B cell (primary cell): Measurements from ENCODE around the gene IKZF2. TPM values are rescaled to one million over a fixed set of nuclear protein-coding genes. Genes with fewer than 3 reads are reported as not detected.

ENCODE experiments used
- ATAC-seq: fragments of 200-7000 bp; cut with Tn5 transposase; one replicate; pipeline ENCODE4 v1.10.0; 2021; ENCODE audit warnings: low read depth, mild to moderate bottlenecking, moderate number of reproducible peaks, moderate library complexity
- CTCF ChIA-PET: fragments of 350-600 bp; sonication (Branson Sonifier 250); formaldehyde crosslinking; loops from one replicate; lab custom pipeline; 2021; ENCODE audit warnings: antibody characterized with exemption, inconsistent platforms; lab: Charles Lee
- POLR2A ChIA-PET: fragments of 350-600 bp; sonication (Branson Sonifier 250); formaldehyde crosslinking; loops from one replicate; lab custom pipeline; 2021; ENCODE audit warnings: antibody characterized with exemption; lab: Charles Lee
- DNase-seq: peaks from one replicate; pipeline ENCODE4 v3.0.0; 2013
- H2AFZ ChIP-seq: 2 replicates; pipeline ENCODE4 v1.6.1; 2012; ENCODE audit warnings: mild to moderate bottlenecking, low read depth, low read length; ENCODE audit not compliant: insufficient read depth, poor library complexity, severe bottlenecking
- H3K27ac ChIP-seq, 2 donors: 1 replicate in 1 of 2; 2 replicates in 1 of 2; pipeline ENCODE4 v1.5.1; 2012 to 2013; ENCODE audit warnings: low read length in 2 of 2, mild to moderate bottlenecking in 2 of 2, moderate library complexity in 1 of 2
- H3K27me3 ChIP-seq, 4 experiments: fragments of 200-600 bp in 1 of 4; sonication (generic) in 1 of 4; replicated peaks in 1 of 4; 1 replicate in 2 of 4; 2 replicates in 2 of 4; pipeline versions ENCODE4 v1.6.1 to v1.7.0; 2013 to 2016; ENCODE audit warnings: low read length in 3 of 4, mild to moderate bottlenecking in 2 of 4, mixed read lengths in 1 of 4, moderate library complexity in 1 of 4; ENCODE audit not compliant: insufficient read depth in 4 of 4, control insufficient read depth in 3 of 4; ENCODE audit errors: control extremely low read depth in 1 of 4
- H3K36me3 ChIP-seq, 2 experiments: replicated peaks in 1 of 2; 1 replicate in 1 of 2; 2 replicates in 1 of 2; pipeline versions ENCODE4 v1.6.1 to v1.7.1; 2013; ENCODE audit warnings: low read length in 1 of 2; ENCODE audit not compliant: insufficient read depth in 2 of 2, control insufficient read depth in 1 of 2; ENCODE audit errors: control extremely low read depth in 1 of 2, extremely low read depth in 1 of 2
- H3K4me1 ChIP-seq, 2 donors: fragments of 200-600 bp in 1 of 2; sonication (generic) in 1 of 2; 1 replicate in 1 of 2; 2 replicates in 1 of 2; pipeline versions ENCODE4 v1.5.1 to v1.6.1; 2013 to 2017; ENCODE audit warnings: low read length in 2 of 2; ENCODE audit not compliant: control insufficient read depth in 2 of 2, insufficient read depth in 2 of 2
- H3K4me2 ChIP-seq: replicated peaks from 2 replicates; pipeline ENCODE3; 2012; ENCODE audit warnings: mild to moderate bottlenecking, low read depth, low read length; ENCODE audit not compliant: poor library complexity, severe bottlenecking
- H3K4me3 ChIP-seq, 5 experiments: fragments of 200-600 bp in 1 of 5; sonication (generic) in 1 of 5; 1 replicate in 3 of 5; 2 replicates in 2 of 5; pipeline versions ENCODE4 v1.5.1 to v1.7.0; 2011 to 2016; ENCODE audit warnings: low read length in 4 of 5, mild to moderate bottlenecking in 4 of 5, low read depth in 2 of 5, control low read depth in 1 of 5, moderate library complexity in 1 of 5; ENCODE audit not compliant: insufficient read depth in 1 of 5; ENCODE audit errors: control extremely low read depth in 1 of 5, extremely low read depth in 1 of 5
- H3K79me2 ChIP-seq: fragments of 200-600 bp; sonication (generic); one replicate; pipeline ENCODE4 v1.6.0; 2016; ENCODE audit warnings: low read length; ENCODE audit not compliant: control insufficient read depth, insufficient read depth
- H3K9ac ChIP-seq: fragments of 200-600 bp; sonication (generic); 2 replicates; pipeline ENCODE4 v1.6.1; 2017; ENCODE audit warnings: mild to moderate bottlenecking, low read length, moderate library complexity
- H3K9me3 ChIP-seq, 3 donors: one replicate each; pipeline versions ENCODE4 v1.6.1 to v1.7.1; 2013; ENCODE audit warnings: low read length in 2 of 3; ENCODE audit not compliant: control insufficient read depth in 2 of 3, insufficient read depth in 1 of 3; ENCODE audit errors: control extremely low read depth in 1 of 3
- H4K20me1 ChIP-seq: 2 replicates; pipeline ENCODE4 v1.6.0; 2012; ENCODE audit warnings: mild to moderate bottlenecking, low read length; ENCODE audit not compliant: insufficient read depth, control insufficient read depth, poor library complexity, severe bottlenecking
- H3K27ac Mint-ChIP-seq: one replicate; pipeline ENCODE4 v1.8.0; 2021; ENCODE audit warnings: mixed read lengths
- H3K27me3 Mint-ChIP-seq: one replicate; pipeline ENCODE4 v1.8.0; 2021; ENCODE audit warnings: mixed read lengths
- H3K4me1 Mint-ChIP-seq: one replicate; pipeline ENCODE4 v1.8.0; 2021; ENCODE audit warnings: mixed read lengths
- H3K4me3 Mint-ChIP-seq: one replicate; pipeline ENCODE4 v1.8.0; 2021; ENCODE audit warnings: mixed read lengths
- H3K9me3 Mint-ChIP-seq: one replicate; pipeline ENCODE4 v1.8.0; 2022; ENCODE audit warnings: mixed read lengths; ENCODE audit not compliant: insufficient read depth
- CTCF ChIP-seq: fragments of 200-600 bp; IDR thresholded peaks from one replicate; pipeline ENCODE4 v1.8.0; 2022; ENCODE audit warnings: antibody characterized with exemption, mild to moderate bottlenecking
- EZH2 ChIP-seq: IDR thresholded peaks from 2 replicates; pipeline ENCODE4 v1.6.1; 2012; ENCODE audit warnings: borderline replicate concordance, low read depth, mild to moderate bottlenecking, moderate library complexity, low read length; ENCODE audit not compliant: insufficient read depth, poor library complexity, severe bottlenecking
- WGBS: methylation state at CpG from one replicate; pipeline ENCODE4 v1.1.5; 2013; ENCODE audit warnings: missing lambda C conversion rate; ENCODE audit not compliant: insufficient coverage; 5-methylcytosine and 5-hydroxymethylcytosine counted together
- intact Hi-C: fragments of 100-400 bp; cut with micrococcal nuclease; formaldehyde crosslinking; loops from one replicate; pipeline ENCODE4 v1.10.0; 2022
- polyA plus RNA-seq: library from polyadenylated mRNA; depleted of rRNA; stranded (reverse); fragments of >200 nt; gene quantifications from 2 replicates; pipeline ENCODE4 v1.2.3, GENCODE V29; 2012
- total RNA-seq, 2 donors: library from RNA; stranded (reverse); fragments of 120-200 nt in 1 of 2; gene quantifications; 1 replicate in 1 of 2; 2 replicates in 1 of 2; pipeline versions ENCODE4 v1.2.3 to v1.2.4, GENCODE V29; 2013 to 2022

The IKZF2 gene
- total and polyA plus RNA-seq, 2 donors (not counting 1 experiment from before 2014, with no cell fraction given): 2.5 to 49.3 TPM

- Histone ChIP-seq H3K27ac (no peak overlapping the region), H3K4me2 (no peak overlapping the region), H3K4me3 (no peak overlapping the region), H3K27me3 (no peaks in the 10 kb centered on the region), H3K79me2 (no peaks in the 10 kb centered on the region), H2AFZ (no peak overlapping the region), H3K9ac (no peak overlapping the region), H3K9me3 (peaks cover 0 to 5% (median 0%) of the 10 kb centered on the region in 3 donors), H3K36me3 (peaks cover 0 to 11% of the 10 kb centered on the region in 2 experiments), H3K4me1 (no peaks in the 10 kb centered on the region), H4K20me1 (no peaks in the 10 kb centered on the region)
- no peak for DNase-seq
- intact Hi-C loops: no loop called here
- no peak for ATAC-seq
- ChIA-PET POLR2A (no interaction called here), CTCF (no interaction called here)
- H3K4me3 Mint-ChIP-seq: no peak overlapping the region
- peaks cover 5% of the 10 kb centered on the region for H3K4me1 Mint-ChIP-seq
- TF ChIP-seq CTCF (no peak), EZH2 (no peak)
- H3K27me3 Mint-ChIP-seq: no peaks in the 10 kb centered on the region
- WGBS: 100% methylated on average over 1 of the region's 1 CpG
- H3K9me3 Mint-ChIP-seq: no peaks in the 10 kb centered on the region
- H3K27ac Mint-ChIP-seq: no peak overlapping the region
Measured at GRCh38 chr2:213046431-213046830, 105.0 kb downstream of the IKZF2 start.

- ATAC-seq: no peak
- H3K9me3 Mint-ChIP-seq: no peaks in the 10 kb centered on the region
- H3K27ac Mint-ChIP-seq: no peak overlapping the region
- CTCF ChIA-PET: no interaction called here
- POLR2A ChIA-PET: no interaction called here
- no peak overlapping the region for H3K4me2 ChIP-seq
- H3K9me3 ChIP-seq: peaks cover 0 to 5% (median 0%) of the 10 kb centered on the region in 3 donors
- no peak overlapping the region for H3K27ac ChIP-seq
- H3K4me1 ChIP-seq: peaks cover 0 to 8% of the 10 kb centered on the region in 2 donors
- WGBS: 100% methylated on average over 3 of the region's 3 CpGs
- no peaks in the 10 kb centered on the region for H3K27me3 ChIP-seq
- peaks cover 0 to 11% of the 10 kb centered on the region in 2 experiments for H3K36me3 ChIP-seq
- no peak for TF ChIP-seq CTCF
- no peak for TF ChIP-seq EZH2
- H3K4me1 Mint-ChIP-seq: peaks cover 6% of the 10 kb centered on the region
- H3K9ac ChIP-seq: no peak overlapping the region
- H4K20me1 ChIP-seq: no peaks in the 10 kb centered on the region
- H3K4me3 Mint-ChIP-seq: no peak overlapping the region
- no peaks in the 10 kb centered on the region for H3K79me2 ChIP-seq
- H2AFZ ChIP-seq: no peak overlapping the region
- no peaks in the 10 kb centered on the region for H3K27me3 Mint-ChIP-seq
- H3K4me3 ChIP-seq: no peak overlapping the region
- no peak for DNase-seq
- intact Hi-C loops: no loop called here
Measured at GRCh38 chr2:213043566-213043965, 107.8 kb downstream of the IKZF2 start.
